Gastrocnemius medialis (tissue), 4 donors: ENCODE measurements around the gene NAP1L3. TPM values are rescaled to one million over a fixed set of nuclear protein-coding genes. Genes with fewer than 3 reads are reported as not detected.

ENCODE experiments used
- ATAC-seq, 2 donors: fragments of 150-250 bp; one replicate each; pipeline ENCODE4 v1.9.1; 2016
- DNase-seq, 2 donors: peaks; one replicate each; pipeline ENCODE4 v3.0.0-alpha.2; 2019
- H3K27ac ChIP-seq, 4 donors: fragments of 200-600 bp; sonication (generic); 1 replicate in 1 of 4; 2 replicates in 3 of 4; pipeline ENCODE4 v1.5.1; 2016 to 2018; ENCODE audit warnings: mild to moderate bottlenecking in 2 of 4, moderate library complexity in 1 of 4
- H3K27me3 ChIP-seq, 3 donors: fragments of 200-600 bp; sonication (generic) in 2 of 3; 1 replicate in 1 of 3; 2 replicates in 2 of 3; pipeline versions ENCODE4 v1.5.1 to v1.6.0; 2016 to 2019; ENCODE audit warnings: mild to moderate bottlenecking in 1 of 3, moderate library complexity in 1 of 3
- H3K36me3 ChIP-seq, 2 donors: fragments of 200-600 bp; sonication (generic) in 1 of 2; one replicate each; pipeline ENCODE4 v1.5.1; 2017 to 2018
- H3K4me1 ChIP-seq, 2 donors: fragments of 200-600 bp; sonication (generic) in 1 of 2; one replicate each; pipeline ENCODE4 v1.5.1; 2016 to 2017; ENCODE audit warnings: mild to moderate bottlenecking in 2 of 2
- H3K4me3 ChIP-seq, 4 donors: fragments of 200-600 bp; sonication (generic) in 3 of 4; 1 replicate in 1 of 4; 2 replicates in 3 of 4; pipeline ENCODE4 v1.5.1; 2016 to 2019; ENCODE audit warnings: mild to moderate bottlenecking in 2 of 4
- H3K9me3 ChIP-seq, 3 donors: fragments of 200-600 bp; sonication (generic) in 2 of 3; 1 replicate in 1 of 3; 2 replicates in 2 of 3; pipeline ENCODE4 v1.5.1; 2016 to 2019
- POLR2A ChIP-seq, 2 donors: fragments of 450-650 bp; IDR thresholded peaks; one replicate each; pipeline ENCODE4 v1.6.1; 2017; ENCODE audit warnings: antibody characterized with exemption in 2 of 2, mild to moderate bottlenecking in 2 of 2, moderate library complexity in 2 of 2
- in situ Hi-C, 4 donors: fragments of 200-750 bp; cut with MboI; loops; one replicate each; pipeline versions ENCODE4 v1.15.0 to v1.8.0; 2017; ENCODE audit warnings: low sequenced_read_pairs in 4 of 4
- intact Hi-C: fragments of 100-400 bp; cut with DNase I; formaldehyde crosslinking; loops from one replicate; pipeline ENCODE4 v1.15.1; 2023; ENCODE audit warnings: low total_unique reads
- total RNA-seq, 4 donors: library from RNA; depleted of rRNA; stranded (reverse); fragments of >200 nt; gene quantifications; one replicate each; pipeline versions ENCODE4 v1.1.0 to v1.2.3, GENCODE V29; 2016
- TF ChIP-seq, protein P1 (sequence below), 5 experiments: fragments of 450-650 bp in 3 of 5; fragments of 200-600 bp in 2 of 5; sonication (generic) in 2 of 5; IDR thresholded peaks in 4 of 5; conservative IDR thresholded peaks in 1 of 5; 1 replicate in 4 of 5; 2 replicates in 1 of 5; pipeline ENCODE4 v1.5.1; 2016 to 2019; ENCODE audit warnings: antibody characterized with exemption in 5 of 5, mild to moderate bottlenecking in 3 of 5, moderate library complexity in 3 of 5

NAP1L3 gene
- total RNA-seq, 4 donors from 2014 or later, result 0.31 TPM; not detected in 3

DNA sequence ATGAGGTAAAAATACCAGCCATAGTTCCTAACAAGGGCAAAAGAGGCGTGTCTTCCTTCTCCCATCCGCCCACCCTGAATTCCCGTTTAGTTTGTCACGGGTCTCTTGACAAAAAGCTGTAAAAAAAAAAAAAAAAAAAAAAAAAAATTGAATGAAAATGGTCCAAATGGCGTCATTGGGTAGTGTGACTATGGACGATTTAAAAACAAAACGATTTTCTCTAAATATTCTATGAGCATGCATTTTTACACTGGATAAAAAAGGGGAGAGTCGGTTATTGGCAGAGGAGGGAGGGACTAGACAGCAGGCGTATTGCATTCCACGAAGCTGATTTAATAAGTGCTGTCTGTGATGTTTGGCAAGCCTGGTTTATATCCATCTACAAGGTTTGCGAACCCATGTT, 492 bp upstream of the NAP1L3 start, which contains the start of gene FAM133A:
TSS of gene FAM133A (plus strand) at position 338 of the 403 bp plus-strand sequence. CDS start 35,214 bp downstream, outside the sequence.
- H3K9me3 ChIP-seq, result no peaks in the 10 kb centered on the region
- DNase-seq, result no peak
- H3K4me3 ChIP-seq, result peak within 1 kb of the TSS; percentile 45 to 60 (median 54)
- TF ChIP-seq POLR2A (IDR thresholded peaks at IDR 0.05), result no peak
- TF ChIP-seq, protein P1, sequence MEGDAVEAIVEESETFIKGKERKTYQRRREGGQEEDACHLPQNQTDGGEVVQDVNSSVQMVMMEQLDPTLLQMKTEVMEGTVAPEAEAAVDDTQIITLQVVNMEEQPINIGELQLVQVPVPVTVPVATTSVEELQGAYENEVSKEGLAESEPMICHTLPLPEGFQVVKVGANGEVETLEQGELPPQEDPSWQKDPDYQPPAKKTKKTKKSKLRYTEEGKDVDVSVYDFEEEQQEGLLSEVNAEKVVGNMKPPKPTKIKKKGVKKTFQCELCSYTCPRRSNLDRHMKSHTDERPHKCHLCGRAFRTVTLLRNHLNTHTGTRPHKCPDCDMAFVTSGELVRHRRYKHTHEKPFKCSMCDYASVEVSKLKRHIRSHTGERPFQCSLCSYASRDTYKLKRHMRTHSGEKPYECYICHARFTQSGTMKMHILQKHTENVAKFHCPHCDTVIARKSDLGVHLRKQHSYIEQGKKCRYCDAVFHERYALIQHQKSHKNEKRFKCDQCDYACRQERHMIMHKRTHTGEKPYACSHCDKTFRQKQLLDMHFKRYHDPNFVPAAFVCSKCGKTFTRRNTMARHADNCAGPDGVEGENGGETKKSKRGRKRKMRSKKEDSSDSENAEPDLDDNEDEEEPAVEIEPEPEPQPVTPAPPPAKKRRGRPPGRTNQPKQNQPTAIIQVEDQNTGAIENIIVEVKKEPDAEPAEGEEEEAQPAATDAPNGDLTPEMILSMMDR (IDR thresholded peaks at IDR 0.05 in 4 of 5, conservative IDR thresholded peaks at IDR 0.05 in 1 of 5), result no peak
- intact Hi-C loops (no loop called here), in situ Hi-C loops (no loop called here)
- peaks cover 0 to 28% (median 15%) of the 10 kb centered on the region in 3 donors for H3K27me3 ChIP-seq
- no peaks in the 10 kb centered on the region for H3K4me1 ChIP-seq
- H3K36me3 ChIP-seq, result no peaks in the 10 kb centered on the region
- ATAC-seq, result peak in 1 of 2 donors; percentile 42
- H3K27ac ChIP-seq, result no peak within 1 kb of the TSS

DNA sequence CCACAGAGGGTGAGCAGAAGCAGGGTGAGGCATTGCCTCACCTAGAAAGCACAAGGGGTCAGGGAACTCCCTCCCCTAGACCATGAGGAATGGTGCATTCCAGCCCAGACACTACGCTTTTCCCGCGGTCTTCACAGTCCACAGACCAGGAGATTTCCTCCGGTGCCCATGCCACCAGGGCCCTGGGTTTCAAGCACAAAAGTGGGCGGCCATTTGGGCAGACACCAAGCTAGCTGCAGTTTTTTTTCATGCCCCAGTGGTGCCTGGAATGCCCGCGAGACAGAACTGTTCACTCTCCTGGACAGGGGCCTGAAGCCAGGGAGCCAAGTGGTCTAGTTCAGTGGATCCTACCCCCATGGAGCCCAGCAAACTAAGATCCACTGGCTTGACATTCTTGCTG, 12.8 kb downstream of the NAP1L3 start:
- Histone ChIP-seq H3K4me3 (no peak overlapping the region), H3K27ac (no peak overlapping the region), H3K27me3 (no peaks in the 10 kb centered on the region), H3K36me3 (no peaks in the 10 kb centered on the region), H3K9me3 (no peaks in the 10 kb centered on the region), H3K4me1 (no peaks in the 10 kb centered on the region)
- in situ Hi-C loops (no loop called here), intact Hi-C loops (no loop called here)
- ATAC-seq, result no peak
- no peak for DNase-seq
- TF ChIP-seq, protein P1 (IDR thresholded peaks at IDR 0.05 in 4 of 5, conservative IDR thresholded peaks at IDR 0.05 in 1 of 5), result no peak
- no peak for TF ChIP-seq POLR2A (IDR thresholded peaks at IDR 0.05)

DNA sequence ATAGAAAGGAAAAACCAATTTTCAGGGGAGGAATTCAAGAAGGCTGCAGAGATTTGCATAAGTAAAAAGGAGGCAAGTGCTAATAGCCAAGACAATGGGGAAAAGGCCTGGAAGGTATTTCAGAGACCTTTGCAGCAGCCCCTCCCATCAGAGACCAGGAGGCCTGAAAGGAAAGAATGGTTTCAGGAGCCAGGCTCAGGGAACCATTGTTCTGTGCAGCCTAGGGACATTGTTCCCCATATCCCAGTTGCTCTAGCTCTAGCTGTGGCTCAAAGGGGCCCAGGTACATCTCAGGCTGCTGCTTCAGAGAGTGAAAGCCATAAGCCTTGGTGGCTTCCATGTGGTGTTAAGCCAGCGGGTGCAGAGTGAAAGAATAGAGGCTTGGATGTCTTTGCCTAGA, 24.0 kb downstream of the NAP1L3 start:
- ATAC-seq (no peak), DNase-seq (no peak)
- in situ Hi-C loops (no loop called here), intact Hi-C loops (no loop called here)
- Histone ChIP-seq H3K9me3 (no peaks in the 10 kb centered on the region), H3K4me3 (no peak overlapping the region), H3K4me1 (no peaks in the 10 kb centered on the region), H3K27me3 (no peaks in the 10 kb centered on the region), H3K27ac (no peak overlapping the region), H3K36me3 (no peaks in the 10 kb centered on the region)
- TF ChIP-seq POLR2A (IDR thresholded peaks at IDR 0.05), result no peak
- TF ChIP-seq, protein P1 (IDR thresholded peaks at IDR 0.05 in 4 of 5, conservative IDR thresholded peaks at IDR 0.05 in 1 of 5), result no peak

DNA sequence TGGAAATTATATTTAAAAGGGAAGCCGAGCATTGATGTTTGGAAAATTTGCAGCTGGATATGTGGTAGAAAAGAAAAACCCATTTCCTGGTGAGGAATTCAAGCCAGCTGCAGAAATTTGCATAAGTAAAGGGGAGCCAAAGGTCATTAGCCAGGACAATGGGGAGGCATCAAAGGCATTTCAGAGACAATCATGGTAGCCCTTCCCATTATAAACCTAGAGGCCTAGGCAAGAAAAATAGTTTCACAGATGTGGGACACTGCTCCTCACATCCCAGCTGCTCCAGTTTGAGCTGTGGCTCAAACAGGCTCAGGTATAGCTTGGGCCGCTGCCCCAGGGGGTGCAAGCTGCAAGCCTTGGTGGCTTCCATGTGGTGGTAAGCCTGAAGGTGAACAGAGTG, 35.8 kb downstream of the NAP1L3 start:
- Histone ChIP-seq H3K4me1 (no peaks in the 10 kb centered on the region), H3K4me3 (no peak overlapping the region), H3K27ac (no peak overlapping the region), H3K9me3 (no peaks in the 10 kb centered on the region), H3K36me3 (no peaks in the 10 kb centered on the region), H3K27me3 (no peaks in the 10 kb centered on the region)
- TF ChIP-seq POLR2A (IDR thresholded peaks at IDR 0.05), result no peak
- TF ChIP-seq, protein P1 (IDR thresholded peaks at IDR 0.05 in 4 of 5, conservative IDR thresholded peaks at IDR 0.05 in 1 of 5), result no peak
- ATAC-seq (no peak), DNase-seq (no peak)
- intact Hi-C loops (no loop called here), in situ Hi-C loops (no loop called here)

Other genes with a start within 250 kb of the NAP1L3 start
- gene FAM133A, start 628 bp upstream of the NAP1L3 start, total RNA-seq, result not detected